Uterine smooth muscle cell (primary cell): ENCODE results near the gene PHEX. TPM values are rescaled to one million over a fixed set of nuclear protein-coding genes. Genes with fewer than 3 reads are reported as not detected.

ENCODE experiments used
- total RNA-seq: library from RNA; depleted of rRNA; stranded (reverse); fragments of >200 nt; gene quantifications from 2 replicates; pipeline ENCODE4 v1.2.3, GENCODE V29; 2014

PHEX gene
- 0.55 and 1.00 TPM in 2 replicates for total RNA-seq

DNA sequence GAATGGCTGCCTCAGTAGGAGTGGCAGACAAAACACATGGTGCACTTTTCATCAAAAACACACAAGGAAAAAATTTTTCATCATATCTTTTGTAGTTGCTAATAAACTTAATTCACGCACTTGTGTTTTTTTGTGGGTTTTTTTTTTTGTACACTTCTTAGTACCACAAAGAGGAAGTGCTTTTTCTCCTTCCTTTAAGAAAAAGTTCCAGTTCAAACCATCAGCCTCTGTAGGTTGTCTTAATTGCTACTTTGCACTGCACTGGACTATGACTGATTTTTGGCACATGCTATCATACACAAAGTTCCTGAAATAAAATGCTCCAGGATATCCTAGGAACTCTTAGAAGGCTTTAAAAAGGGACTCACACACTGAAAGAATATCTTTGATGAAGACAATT is at the start of gene PHEX:
PHEX (plus strand) TSS at position 242 of the 400 bp plus-strand sequence. CDS start 681 bp downstream, outside the sequence.

DNA sequence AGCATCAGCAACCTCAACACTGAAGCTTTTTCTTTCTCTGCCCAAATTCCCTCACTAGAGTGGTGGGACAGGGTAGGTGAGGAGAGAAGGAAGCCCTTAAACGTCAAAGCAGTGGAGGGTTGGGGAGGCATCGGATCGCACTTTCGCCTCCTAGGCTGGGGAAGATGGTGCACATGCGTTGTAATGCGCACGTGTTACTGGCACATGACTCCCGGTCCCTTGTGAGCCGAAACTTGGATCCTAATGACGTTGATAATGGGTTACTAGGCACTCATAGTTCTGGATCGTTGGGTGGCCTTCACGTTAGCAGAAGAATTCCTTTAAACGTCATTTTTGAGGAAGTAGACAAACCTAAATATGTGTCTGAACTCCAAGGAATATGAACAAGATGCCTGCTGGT is 240.5 kb downstream of the PHEX start, which contains the start of gene CBLL2:
CBLL2 (plus strand) TSS at position 301 of the 400 bp plus-strand sequence; CDS start at position 380, 79 bp downstream.

Other genes starting within 250 kb of the PHEX start
- 12.8 and 13.1 TPM in 2 replicates for gene MBTPS2, start 192.7 kb upstream of the PHEX start, total RNA-seq
- gene YY2, start 176.3 kb upstream of the PHEX start, total RNA-seq, result 2.6 and 2.7 TPM in 2 replicates
- gene SMS, start 91.6 kb upstream of the PHEX start, total RNA-seq, result 277 and 311 TPM in 2 replicates
- gene CBLL2, start 240.6 kb downstream of the PHEX start, total RNA-seq, result not detected in 2 replicates